NCI-H69 (cell line): ENCODE data around the gene PXK.
A peak's percentile ranks its signal among the peaks of the same experiment; 100 is the strongest.
"Not testable (repeated sequence)": the region's sequence is repeated elsewhere in the genome, so short reads cannot be mapped to it uniquely, and the experiment has no call there.

Experiments used
- DNase-seq: peaks from one replicate; lab custom pipeline; 2025; lab: John Stamatoyannopoulos, UW

PXK gene

GRCh38 chr3:58323529-58324390 lies 8.9 kb upstream of the PXK start:
- DNase-seq: no peak

- no peak for DNase-seq
Observed at GRCh38 chr3:58324391-58325390, 8.0 kb upstream of the PXK start.

- DNase-seq: no peak
Observed at GRCh38 chr3:58325525-58325992, 7.1 kb upstream of the PXK start.

GRCh38 chr3:58326267-58326900 lies 6.3 kb upstream of the PXK start:
- peak; percentile 55 for DNase-seq

- DNase-seq: no peak
Observed at GRCh38 chr3:58329150-58329921, 3.4 kb upstream of the PXK start.

- DNase-seq: no peak
Observed at GRCh38 chr3:58329922-58330413, 2.7 kb upstream of the PXK start.

- no peak for DNase-seq
Observed at GRCh38 chr3:58331593-58332152, 1.0 kb upstream of the PXK start.

- peak; percentile 39 for DNase-seq
Observed at GRCh38 chr3:58333206-58334012, 717 bp downstream of the PXK start.

GRCh38 chr3:58334013-58334321 lies 1.3 kb downstream of the PXK start:
- DNase-seq: no peak

- no peak for DNase-seq
Observed at GRCh38 chr3:58334506-58334884, 1.8 kb downstream of the PXK start.

GRCh38 chr3:58335652-58335947 lies 2.9 kb downstream of the PXK start:
- DNase-seq: no peak

- no peak for DNase-seq
Observed at GRCh38 chr3:58336135-58336882, 3.6 kb downstream of the PXK start.

- no peak for DNase-seq
Observed at GRCh38 chr3:58337190-58337589, 4.5 kb downstream of the PXK start.

GRCh38 chr3:58339146-58339545 lies 6.5 kb downstream of the PXK start:
- DNase-seq: not testable (repeated sequence)

- no peak for DNase-seq
Observed at GRCh38 chr3:58340594-58341244, 8.0 kb downstream of the PXK start.

- no peak for DNase-seq
Observed at GRCh38 chr3:58341376-58341775, 8.7 kb downstream of the PXK start.

- DNase-seq: no peak
Observed at GRCh38 chr3:58342676-58343075, 10.0 kb downstream of the PXK start.

- DNase-seq: no peak
Observed at GRCh38 chr3:58345457-58345856, 12.8 kb downstream of the PXK start.

GRCh38 chr3:58346368-58346767 lies 13.7 kb downstream of the PXK start:
- DNase-seq: no peak
